ENCODE results near the gene PRR35. TPM values are rescaled to one million over a fixed set of nuclear protein-coding genes. Genes with fewer than 3 reads are reported as not detected.

Gene PRR35
- total RNA-seq, 6 experiments from 2014 or later, result not detected

GRCh38 chr16:525520-526180 is 34.5 kb upstream of the PRR35 start:
- Mint-ChIP-seq H3K9me3 (no peaks in the 10 kb centered on the region), H3K4me1 (ENCODE audit: low read depth) (peaks cover 39% of the 10 kb centered on the region), H3K27me3 (ENCODE audit: insufficient read depth) (peaks cover 14% of the 10 kb centered on the region), H3K4me3 (peak overlapping the region; percentile 91), H3K36me3 (ENCODE audit: low read depth) (peaks cover 8% of the 10 kb centered on the region), H3K27ac (peak overlapping the region; percentile 96)
- TF ChIP-seq, protein P1, sequence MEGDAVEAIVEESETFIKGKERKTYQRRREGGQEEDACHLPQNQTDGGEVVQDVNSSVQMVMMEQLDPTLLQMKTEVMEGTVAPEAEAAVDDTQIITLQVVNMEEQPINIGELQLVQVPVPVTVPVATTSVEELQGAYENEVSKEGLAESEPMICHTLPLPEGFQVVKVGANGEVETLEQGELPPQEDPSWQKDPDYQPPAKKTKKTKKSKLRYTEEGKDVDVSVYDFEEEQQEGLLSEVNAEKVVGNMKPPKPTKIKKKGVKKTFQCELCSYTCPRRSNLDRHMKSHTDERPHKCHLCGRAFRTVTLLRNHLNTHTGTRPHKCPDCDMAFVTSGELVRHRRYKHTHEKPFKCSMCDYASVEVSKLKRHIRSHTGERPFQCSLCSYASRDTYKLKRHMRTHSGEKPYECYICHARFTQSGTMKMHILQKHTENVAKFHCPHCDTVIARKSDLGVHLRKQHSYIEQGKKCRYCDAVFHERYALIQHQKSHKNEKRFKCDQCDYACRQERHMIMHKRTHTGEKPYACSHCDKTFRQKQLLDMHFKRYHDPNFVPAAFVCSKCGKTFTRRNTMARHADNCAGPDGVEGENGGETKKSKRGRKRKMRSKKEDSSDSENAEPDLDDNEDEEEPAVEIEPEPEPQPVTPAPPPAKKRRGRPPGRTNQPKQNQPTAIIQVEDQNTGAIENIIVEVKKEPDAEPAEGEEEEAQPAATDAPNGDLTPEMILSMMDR (IDR thresholded peaks at IDR 0.05), result no peak
- peak; percentile 94 for DNase-seq

- peaks cover 39% of the 10 kb centered on the region for H3K4me1 Mint-ChIP-seq (ENCODE audit: low read depth)
- no peaks in the 10 kb centered on the region for H3K9me3 Mint-ChIP-seq
- H3K27ac Mint-ChIP-seq, result peak overlapping the region; percentile 96
- DNase-seq, result peak; percentile 41
- peak overlapping the region; percentile 91 for H3K4me3 Mint-ChIP-seq
- H3K27me3 Mint-ChIP-seq (ENCODE audit: insufficient read depth), result peaks cover 14% of the 10 kb centered on the region
- peaks cover 8% of the 10 kb centered on the region for H3K36me3 Mint-ChIP-seq (ENCODE audit: low read depth)
- TF ChIP-seq, protein P1 (IDR thresholded peaks at IDR 0.05), result no peak
These were observed 33.8 kb upstream of the PRR35 start for GRCh38 chr16:526181-527014.

DNA sequence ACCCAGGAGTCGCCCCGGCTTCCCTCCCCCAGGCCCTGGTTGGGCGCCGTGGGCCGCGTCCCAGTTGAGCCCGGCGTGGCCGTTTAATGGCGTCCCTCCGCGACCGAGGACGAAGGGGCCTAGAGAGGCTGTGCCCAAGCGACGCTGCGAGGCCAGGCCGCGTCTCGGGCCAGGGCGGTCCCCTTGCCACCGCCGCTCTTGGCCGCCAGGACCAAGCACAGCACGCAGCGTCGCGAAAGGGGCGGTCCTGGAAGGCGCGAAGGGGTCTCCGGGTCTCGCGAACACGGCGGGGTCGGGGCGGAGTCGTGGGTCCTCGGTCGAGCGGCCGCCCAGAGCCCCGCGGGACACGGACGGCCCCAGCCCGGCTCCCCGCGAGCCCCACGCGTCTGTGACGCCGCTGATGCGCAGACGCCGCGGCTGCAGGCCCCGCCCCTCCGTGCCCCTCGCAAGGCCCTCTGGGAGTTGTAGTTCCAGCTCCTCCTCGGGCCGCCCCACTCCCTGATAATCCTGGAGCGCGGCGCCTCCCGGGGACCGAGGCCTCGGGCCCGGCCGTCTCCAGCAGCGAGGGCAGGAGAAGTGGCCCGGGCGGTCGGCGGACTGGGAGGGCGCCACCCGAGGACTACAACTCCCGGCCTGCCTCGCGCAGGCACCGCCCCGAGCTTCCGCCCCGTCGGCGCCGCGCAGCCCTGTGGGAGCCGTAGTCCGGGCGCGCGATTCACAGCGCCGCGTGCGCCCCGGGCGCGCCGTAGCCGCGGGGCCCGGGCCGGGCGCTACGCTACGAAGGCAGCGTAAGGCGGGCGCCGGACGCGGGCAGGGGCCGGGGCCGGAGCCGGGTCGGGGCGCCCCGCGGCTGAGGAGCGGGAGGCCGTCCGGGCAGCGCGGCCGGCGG is 32.9 kb upstream of the PRR35 start, which contains the start of gene CAPN15:
TSS of gene CAPN15 (plus strand) at position 698 of the 889 bp plus-strand sequence. CDS start 19,127 bp downstream, outside the sequence.
- TF ChIP-seq, protein P1 (IDR thresholded peaks at IDR 0.05), result peak; percentile 21; the same call in 1 of the 2 replicates
- Mint-ChIP-seq H3K36me3 (ENCODE audit: low read depth) (peaks cover 8% of the 10 kb centered on the region), H3K9me3 (no peaks in the 10 kb centered on the region), H3K4me1 (ENCODE audit: low read depth) (peaks cover 39% of the 10 kb centered on the region), H3K4me3 (peak within 1 kb of the TSS; percentile 96), H3K27ac (peak within 1 kb of the TSS; percentile 98), H3K27me3 (ENCODE audit: insufficient read depth) (peaks cover 14% of the 10 kb centered on the region)
- DNase-seq, result peak; percentile 83

- peaks cover 39% of the 10 kb centered on the region for H3K4me1 Mint-ChIP-seq (ENCODE audit: low read depth)
- peak overlapping the region; percentile 98 for H3K27ac Mint-ChIP-seq
- TF ChIP-seq, protein P1 (IDR thresholded peaks at IDR 0.05), result no peak
- H3K9me3 Mint-ChIP-seq, result no peaks in the 10 kb centered on the region
- H3K27me3 Mint-ChIP-seq (ENCODE audit: insufficient read depth), result peaks cover 14% of the 10 kb centered on the region
- peak overlapping the region; percentile 96 for H3K4me3 Mint-ChIP-seq
- H3K36me3 Mint-ChIP-seq (ENCODE audit: low read depth), result peaks cover 8% of the 10 kb centered on the region
- DNase-seq, result peak; percentile 82
These were observed 31.8 kb upstream of the PRR35 start for GRCh38 chr16:528111-529011.
